ENCODE data around the gene GPHN. TPM values are rescaled to one million over a fixed set of nuclear protein-coding genes. Genes with fewer than 3 reads are reported as not detected.

GPHN gene
- total RNA-seq, 6 donors from 2014 or later: 24.4 to 45.1 (median 31.5) TPM

- Histone ChIP-seq H3K9me3 (peaks cover 0 to 4% (median 0%) of the 10 kb centered on the region in 4 donors), H3K27ac (no peak overlapping the region), H3K4me3 (no peak overlapping the region), H3K4me1 (no peaks in the 10 kb centered on the region), H3K27me3 (no peaks in the 10 kb centered on the region), H3K36me3 (no peaks in the 10 kb centered on the region)
- TF ChIP-seq POLR2A (IDR thresholded peaks at IDR 0.05): no peak
- no peak for TF ChIP-seq POLR2AphosphoS5 (IDR thresholded peaks at IDR 0.05)
- no peak for ATAC-seq (ENCODE audit: low FRiP score in 2 of 2)
- no peak for DNase-seq
Measured at GRCh38 chr14:66739826-66740225, 231.9 kb downstream of the GPHN start.

GRCh38 chr14:66745078-66745477 is 237.1 kb downstream of the GPHN start:
- TF ChIP-seq EP300 (IDR thresholded peaks at IDR 0.05): no peak
- no peak for TF ChIP-seq POLR2A (IDR thresholded peaks at IDR 0.05)
- TF ChIP-seq POLR2AphosphoS5 (IDR thresholded peaks at IDR 0.05): no peak
- no peak for TF ChIP-seq CTCF (IDR thresholded peaks at IDR 0.05)
- Histone ChIP-seq H3K27me3 (no peaks in the 10 kb centered on the region), H3K4me3 (no peak overlapping the region), H3K4me1 (no peaks in the 10 kb centered on the region), H3K9me3 (no peaks in the 10 kb centered on the region), H3K27ac (no peak overlapping the region), H3K36me3 (no peaks in the 10 kb centered on the region)
- DNase-seq: no peak
- ATAC-seq (ENCODE audit: low FRiP score in 2 of 2): no peak
- WGBS, 2 donors: 92 to 98% methylated on average over 1 of the region's 1 CpG

- no peaks in the 10 kb centered on the region for H3K36me3 ChIP-seq
- H3K27me3 ChIP-seq: no peaks in the 10 kb centered on the region
- WGBS, 2 donors: 92 to 93% methylated on average over 2 of the region's 2 CpGs
- ATAC-seq (ENCODE audit: low FRiP score in 2 of 2): no peak
- H3K4me1 ChIP-seq: no peaks in the 10 kb centered on the region
- no peak for TF ChIP-seq POLR2AphosphoS5 (IDR thresholded peaks at IDR 0.05)
- TF ChIP-seq CTCF (IDR thresholded peaks at IDR 0.05): peak in 3 of 6 experiments; percentile 19 to 46 (median 37)
- H3K9me3 ChIP-seq: no peaks in the 10 kb centered on the region
- H3K4me3 ChIP-seq: no peak overlapping the region
- no peak overlapping the region for H3K27ac ChIP-seq
- no peak for DNase-seq
Measured at GRCh38 chr14:66746316-66747006, 238.5 kb downstream of the GPHN start.

GRCh38 chr14:66752109-66752508 is 244.2 kb downstream of the GPHN start:
- ATAC-seq (ENCODE audit: low FRiP score in 2 of 2): no peak
- H3K4me1 ChIP-seq: no peaks in the 10 kb centered on the region
- no peaks in the 10 kb centered on the region for H3K36me3 ChIP-seq
- H3K27ac ChIP-seq: no peak overlapping the region
- TF ChIP-seq POLR2A (IDR thresholded peaks at IDR 0.05): no peak
- TF ChIP-seq CTCF (IDR thresholded peaks at IDR 0.05): no peak
- TF ChIP-seq POLR2AphosphoS5 (IDR thresholded peaks at IDR 0.05): no peak
- no peak for TF ChIP-seq EP300 (IDR thresholded peaks at IDR 0.05)
- WGBS, 2 donors: 66 to 73% methylated on average over 2 of the region's 2 CpGs
- DNase-seq: no peak
- H3K27me3 ChIP-seq: no peaks in the 10 kb centered on the region
- no peaks in the 10 kb centered on the region for H3K9me3 ChIP-seq
- H3K4me3 ChIP-seq: no peak overlapping the region

- Histone ChIP-seq H3K27ac (no peak overlapping the region), H3K27me3 (no peaks in the 10 kb centered on the region), H3K9me3 (no peaks in the 10 kb centered on the region), H3K4me3 (no peak overlapping the region), H3K4me1 (no peaks in the 10 kb centered on the region), H3K36me3 (no peaks in the 10 kb centered on the region)
- WGBS, 2 donors: 87% methylated on average over 6 of the region's 6 CpGs
- ATAC-seq (ENCODE audit: low FRiP score in 2 of 2) (no peak), DNase-seq (no peak)
- no peak for TF ChIP-seq POLR2AphosphoS5 (IDR thresholded peaks at IDR 0.05)
- TF ChIP-seq POLR2A (IDR thresholded peaks at IDR 0.05): no peak
- TF ChIP-seq CTCF (IDR thresholded peaks at IDR 0.05): no peak
- TF ChIP-seq EP300 (IDR thresholded peaks at IDR 0.05): no peak
Measured at GRCh38 chr14:66758031-66758613, 250.2 kb downstream of the GPHN start.

All from upper lobe of left lung (tissue), 6 donors.